Measurements from ENCODE around the gene PLCB3. TPM values are rescaled to one million over a fixed set of nuclear protein-coding genes. Genes with fewer than 3 reads are reported as not detected.
A peak's percentile ranks its signal among the peaks of the same experiment; 100 is the strongest.

Gene PLCB3
- 10 to 100 TPM in 4 of 8 experiments, 1 to 10 TPM in 4; 5.6 to 29.5 (median 9.8) TPM for total RNA-seq

DNA sequence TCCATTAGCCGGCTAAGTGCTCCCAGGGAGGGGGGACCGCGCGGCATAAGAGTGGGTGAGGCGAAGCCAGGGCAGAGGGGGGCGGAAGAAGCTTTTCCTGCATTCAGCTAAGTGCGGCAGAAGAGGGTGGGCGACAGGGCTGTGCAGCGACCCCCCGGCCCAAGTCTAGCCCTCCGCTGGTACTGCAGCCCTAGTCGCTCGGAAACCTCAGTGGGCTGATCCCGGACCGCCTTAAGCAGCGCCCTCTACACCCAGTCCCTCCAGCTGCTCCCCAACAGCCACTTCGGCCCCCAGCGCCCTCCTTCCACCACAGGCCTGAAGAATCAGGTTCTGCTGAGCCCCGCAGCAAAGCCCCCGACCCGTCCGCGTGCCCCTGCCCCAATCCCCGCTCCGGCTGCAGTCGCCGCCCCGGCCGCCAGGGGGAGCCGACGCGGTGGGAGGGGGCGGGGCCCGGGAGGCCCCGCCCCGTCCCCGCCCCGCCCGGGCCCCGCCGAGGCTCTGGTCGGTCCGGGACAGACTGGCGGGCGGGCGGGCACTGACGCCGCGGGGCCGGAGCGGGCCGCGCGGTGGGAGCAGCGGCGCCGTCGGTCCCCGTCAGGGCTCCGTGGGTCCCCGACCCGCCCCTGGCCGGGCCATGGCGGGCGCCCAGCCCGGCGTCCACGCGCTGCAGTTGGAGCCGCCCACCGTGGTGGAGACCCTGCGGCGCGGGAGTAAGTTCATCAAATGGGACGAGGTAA lies at the start of gene PLCB3:
PLCB3 (plus strand) TSS at position 515 of the 737 bp plus-strand sequence; CDS start at position 635, 120 bp downstream.
- peak within 1 kb of the TSS in 1 of 2 donors; percentile 7 for H3K27ac ChIP-seq
- in situ Hi-C loops (cut with MboI; ENCODE audit: low pct_unique_long_range_greater_than_20kb in 2 of 9, low sequenced_read_pairs in 9 of 9, unreplicated experiment in 9 of 9), result no loop called here
- WGBS, 10 experiments, result 0% methylated on average over 1 of the region's 75 CpGs; no CpG with 5 or more reads in 9 of the 10 experiments
- peaks cover 14 to 25% of the 10 kb centered on the region in 2 donors for H3K4me1 ChIP-seq (replicated peaks in 1 of 2)
- peak; percentile 21 to 56 (median 42) for ATAC-seq (replicated peaks in 6 of 8)
- peak within 1 kb of the TSS; percentile 37 to 61 (median 47) for H3K4me3 ChIP-seq

DNA sequence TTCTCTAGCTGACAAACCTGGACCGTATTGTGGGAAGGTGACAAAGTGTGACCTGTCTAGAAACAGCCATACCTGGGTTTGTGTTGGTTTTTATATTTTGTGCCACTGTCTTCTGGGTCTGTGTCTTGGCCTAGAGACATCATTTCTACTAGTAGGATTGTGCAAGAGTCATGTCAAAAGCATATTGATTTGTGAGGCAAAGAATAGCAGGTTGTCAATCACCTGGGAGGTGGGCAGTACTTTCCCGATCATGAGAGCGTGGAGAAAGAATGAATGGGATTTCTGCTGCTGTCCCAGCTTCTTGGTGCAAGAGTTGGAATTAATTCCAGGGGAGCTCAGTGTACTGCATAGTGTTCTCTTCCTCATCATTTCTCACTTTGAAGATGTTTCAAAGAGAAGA lies 49.8 kb upstream of the PLCB3 start:
- WGBS, 10 experiments, result 44 to 100% (median 83%) methylated on average over 1 to 3 of the region's 3 CpGs
- no peak overlapping the region for H3K27ac ChIP-seq
- in situ Hi-C loops (cut with MboI; ENCODE audit: low pct_unique_long_range_greater_than_20kb in 2 of 9, low sequenced_read_pairs in 9 of 9, unreplicated experiment in 9 of 9), result no loop called here

DNA sequence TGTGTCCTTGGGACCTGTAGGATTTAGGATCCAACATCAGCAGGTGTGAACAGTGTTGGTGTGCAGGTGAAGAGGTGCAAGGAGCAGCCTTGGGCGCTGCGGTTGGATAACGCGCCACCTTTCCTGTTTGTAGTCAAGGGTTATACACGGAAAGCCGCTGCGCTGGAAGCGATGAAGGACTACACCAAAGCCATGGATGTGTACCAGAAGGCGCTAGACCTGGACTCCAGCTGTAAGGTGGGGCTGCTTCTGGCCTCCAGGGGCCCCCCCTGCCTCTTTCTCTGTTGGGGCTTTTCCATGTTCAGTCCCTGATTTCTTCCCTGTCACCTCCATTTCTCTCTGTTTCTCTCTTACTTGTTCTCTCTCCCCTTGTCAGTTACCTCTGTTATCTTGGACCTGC lies 48.3 kb upstream of the PLCB3 start:
- in situ Hi-C loops (cut with MboI; ENCODE audit: low pct_unique_long_range_greater_than_20kb in 2 of 9, low sequenced_read_pairs in 9 of 9, unreplicated experiment in 9 of 9), result no loop called here
- Histone ChIP-seq H3K4me3 (no peak overlapping the region), H3K4me1 (replicated peaks in 1 of 2) (peaks cover 0 to 7% of the 10 kb centered on the region in 2 donors), H3K27ac (no peak overlapping the region)
- WGBS, 10 experiments, result 97 to 100% (median 98%) methylated on average over 3 to 8 of the region's 9 CpGs; no CpG with 5 or more reads in 5 of the 10 experiments
- ATAC-seq (replicated peaks in 6 of 8), result no peak

More for the DNA sequence above, 49.8 kb upstream of the PLCB3 start:
- Histone ChIP-seq H3K4me1 (replicated peaks in 1 of 2) (no peaks in the 10 kb centered on the region), H3K4me3 (no peak overlapping the region)
- no peak for ATAC-seq (replicated peaks in 6 of 8)

DNA sequence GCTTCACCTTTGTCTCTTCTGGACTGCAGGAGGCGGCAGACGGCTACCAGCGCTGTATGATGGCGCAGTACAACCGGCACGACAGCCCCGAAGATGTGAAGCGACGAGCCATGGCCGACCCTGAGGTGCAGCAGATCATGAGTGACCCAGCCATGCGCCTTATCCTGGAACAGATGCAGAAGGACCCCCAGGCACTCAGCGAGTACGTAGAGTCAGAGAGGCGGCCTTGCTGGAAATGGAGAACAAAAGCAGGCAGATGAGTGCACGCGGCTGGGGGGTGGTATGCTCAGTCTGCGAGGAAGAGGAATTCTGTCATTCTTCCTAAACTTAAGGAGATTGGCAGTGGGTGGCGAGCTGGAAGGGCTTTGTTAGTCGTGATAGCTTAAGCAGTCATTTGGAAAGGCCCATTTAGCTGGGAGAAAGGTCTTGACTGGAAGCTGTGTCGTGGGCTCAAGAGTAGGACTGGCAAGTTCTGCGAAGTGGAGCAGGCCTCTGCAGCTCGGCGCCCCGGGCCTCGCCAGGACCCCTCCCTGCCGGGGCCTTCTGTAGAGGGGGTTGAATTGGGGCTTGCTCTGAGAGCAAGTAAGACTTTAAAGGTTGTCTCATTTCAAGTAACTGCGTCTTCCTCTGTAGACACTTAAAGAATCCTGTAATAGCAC lies 47.8 kb upstream of the PLCB3 start:
- in situ Hi-C loops (cut with MboI; ENCODE audit: low pct_unique_long_range_greater_than_20kb in 2 of 9, low sequenced_read_pairs in 9 of 9, unreplicated experiment in 9 of 9), result no loop called here
- H3K4me1 ChIP-seq (replicated peaks in 1 of 2), result peaks cover 0 to 8% of the 10 kb centered on the region in 2 donors
- no peak for ATAC-seq (replicated peaks in 6 of 8)
- no peak overlapping the region for H3K4me3 ChIP-seq
- WGBS, 10 experiments, result 72 to 100% (median 88%) methylated on average over 2 to 22 of the region's 27 CpGs; no CpG with 5 or more reads in 1 of the 10 experiments
- no peak overlapping the region for H3K27ac ChIP-seq

DNA sequence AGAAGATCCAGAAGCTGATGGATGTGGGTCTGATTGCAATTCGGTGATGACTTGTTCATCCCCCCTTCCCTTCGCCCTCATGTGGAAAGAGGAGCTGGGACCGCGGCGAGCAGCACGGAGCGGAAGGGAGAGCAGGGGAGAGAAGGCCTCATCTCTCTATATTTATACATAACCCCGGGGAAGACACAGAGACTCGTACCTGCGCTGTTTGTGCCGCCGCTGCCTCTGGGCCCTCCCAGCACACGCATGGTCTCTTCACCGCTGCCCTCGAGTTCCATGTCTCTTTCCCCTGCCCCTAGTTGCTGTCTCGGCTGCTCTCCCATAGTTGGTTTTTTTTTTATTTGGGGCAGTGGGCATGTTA lies 47.3 kb upstream of the PLCB3 start:
- Histone ChIP-seq H3K4me3 (no peak overlapping the region), H3K4me1 (replicated peaks in 1 of 2) (peaks cover 0 to 8% of the 10 kb centered on the region in 2 donors), H3K27ac (no peak overlapping the region)
- no peak for ATAC-seq (replicated peaks in 6 of 8)
- in situ Hi-C loops (cut with MboI; ENCODE audit: low pct_unique_long_range_greater_than_20kb in 2 of 9, low sequenced_read_pairs in 9 of 9, unreplicated experiment in 9 of 9), result no loop called here
- WGBS, 10 experiments, result 33 to 100% (median 67%) methylated on average over 1 to 15 of the region's 16 CpGs; no CpG with 5 or more reads in 3 of the 10 experiments

DNA sequence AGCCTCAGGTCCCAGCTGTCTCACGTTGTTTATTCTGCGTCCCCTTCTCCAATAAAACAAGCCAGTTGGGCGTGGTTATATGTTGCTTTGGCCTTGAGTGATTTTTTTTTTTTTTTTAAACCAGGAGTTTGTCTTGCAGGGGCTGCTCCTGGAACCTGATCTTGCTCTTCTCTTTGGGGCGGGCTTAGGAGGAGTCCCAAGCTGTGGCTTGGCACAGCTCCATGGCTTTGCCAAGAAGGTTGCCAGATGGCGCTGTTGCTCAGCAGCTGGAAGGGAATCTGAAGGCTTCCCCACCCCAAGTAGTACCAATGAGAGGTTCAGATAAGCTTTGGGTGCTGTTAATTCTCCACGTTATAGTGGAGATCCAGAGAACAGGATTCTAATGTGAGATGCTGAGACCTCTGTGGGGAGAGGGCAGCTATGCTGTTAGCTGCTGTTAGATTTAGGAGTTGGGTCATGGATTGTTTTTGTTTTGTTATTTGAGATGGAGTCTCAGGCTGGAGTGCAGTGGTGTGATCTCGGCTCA lies 46.8 kb upstream of the PLCB3 start:
- peak; percentile 67 to 93 (median 72) for ATAC-seq (replicated peaks in 6 of 8)
- H3K4me3 ChIP-seq, result no peak overlapping the region
- in situ Hi-C loops (cut with MboI; ENCODE audit: low pct_unique_long_range_greater_than_20kb in 2 of 9, low sequenced_read_pairs in 9 of 9, unreplicated experiment in 9 of 9), result no loop called here

DNA sequence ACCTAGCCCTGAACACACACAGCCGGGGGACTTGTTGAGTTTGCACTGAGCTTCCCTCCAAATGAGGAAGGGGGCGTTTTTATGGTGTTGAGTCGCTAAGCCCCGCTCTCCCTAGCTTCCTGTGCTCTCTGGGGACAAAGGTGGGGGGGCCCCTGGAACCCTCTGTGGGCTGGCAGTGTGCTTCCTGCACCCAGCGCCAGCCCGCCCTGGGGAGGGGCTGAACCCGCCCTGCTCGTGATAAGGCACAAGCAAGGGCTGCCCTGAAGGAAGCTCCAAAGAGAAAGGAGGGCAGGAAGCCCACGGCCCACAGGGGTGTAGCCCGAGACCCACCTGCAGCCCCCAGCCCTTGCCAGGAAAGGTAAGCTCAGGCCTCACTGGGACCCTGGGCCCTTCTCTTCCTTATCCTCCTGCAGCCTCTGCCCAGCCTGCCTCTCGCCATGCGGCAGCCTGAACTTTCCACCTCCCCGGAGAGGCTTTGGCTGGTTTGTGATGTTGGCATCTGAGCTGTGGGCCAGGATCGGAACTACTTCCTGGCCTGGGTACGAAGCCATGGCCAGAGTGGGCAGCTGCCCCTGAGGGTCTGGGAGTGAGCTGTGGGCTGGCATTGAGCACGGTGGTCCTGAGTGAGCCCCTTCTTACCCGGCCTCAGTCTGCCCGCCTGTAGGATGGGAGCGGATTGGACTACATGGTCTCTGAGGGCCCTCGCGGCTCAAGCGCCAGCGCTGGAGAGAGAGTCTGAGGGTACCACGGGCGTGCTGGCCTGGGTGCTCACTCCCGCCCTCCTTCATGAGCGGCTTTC lies 44.7 kb upstream of the PLCB3 start, which contains the start of gene FERMT3:
FERMT3 (plus strand) TSS at position 265 of the 799 bp plus-strand sequence. CDS start 644 bp downstream, outside the sequence.
- ATAC-seq (replicated peaks in 6 of 8), result no peak
- WGBS, 10 experiments, result 79 to 100% (median 88%) methylated on average over 1 to 10 of the region's 27 CpGs; no CpG with 5 or more reads in 3 of the 10 experiments
- Histone ChIP-seq H3K4me3 (no peak within 1 kb of the TSS), H3K27ac (peak within 1 kb of the TSS in 1 of 2 donors; percentile 68), H3K4me1 (replicated peaks in 1 of 2) (peaks cover 0 to 8% of the 10 kb centered on the region in 2 donors)
- in situ Hi-C loops (cut with MboI; ENCODE audit: low pct_unique_long_range_greater_than_20kb in 2 of 9, low sequenced_read_pairs in 9 of 9, unreplicated experiment in 9 of 9), result no loop called here

More for the DNA sequence above, 46.8 kb upstream of the PLCB3 start:
- H3K27ac ChIP-seq, result no peak overlapping the region
- WGBS, 10 experiments, result 10 to 100% (median 55%) methylated on average over 1 to 3 of the region's 7 CpGs; no CpG with 5 or more reads in 5 of the 10 experiments
- H3K4me1 ChIP-seq (replicated peaks in 1 of 2), result peaks cover 0 to 8% of the 10 kb centered on the region in 2 donors

DNA sequence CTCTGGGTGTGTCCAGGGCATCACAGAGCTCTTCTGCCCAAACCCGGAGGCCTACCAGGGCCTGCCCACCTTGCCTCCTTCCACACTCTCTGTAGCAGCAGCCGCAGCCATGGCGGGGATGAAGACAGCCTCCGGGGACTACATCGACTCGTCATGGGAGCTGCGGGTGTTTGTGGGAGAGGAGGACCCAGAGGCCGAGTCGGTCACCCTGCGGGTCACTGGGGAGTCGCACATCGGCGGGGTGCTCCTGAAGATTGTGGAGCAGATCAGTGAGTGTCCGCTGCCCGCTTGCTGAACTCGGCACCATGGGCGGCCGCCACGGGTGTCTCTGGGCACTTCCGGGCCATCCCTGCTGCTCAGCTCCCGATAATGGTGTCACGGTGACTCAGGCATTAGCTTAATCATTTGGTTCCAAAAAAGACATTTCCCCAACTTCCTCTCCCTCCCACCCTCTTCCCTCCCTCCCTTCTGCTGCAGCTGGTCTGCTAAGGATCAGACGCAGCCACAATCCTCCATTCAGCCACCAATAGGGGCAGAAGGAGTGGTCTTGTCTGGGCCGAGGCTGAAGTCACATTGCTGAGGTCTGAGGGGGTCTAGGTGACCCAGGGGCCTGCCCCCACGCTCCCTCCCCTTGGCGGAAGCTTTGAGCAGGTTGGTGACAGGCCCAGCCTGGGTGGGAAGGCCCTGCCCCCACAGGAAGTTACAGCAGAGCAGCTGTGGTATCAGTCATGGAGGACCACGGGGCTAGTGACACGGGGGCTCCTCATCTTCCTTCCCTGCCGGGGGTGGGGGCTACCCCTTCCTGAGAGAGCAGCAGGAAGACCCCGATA lies 43.9 kb upstream of the PLCB3 start:
- ATAC-seq (replicated peaks in 6 of 8), result peak in 7 of 8 experiments; percentile 48 to 80 (median 66)

DNA sequence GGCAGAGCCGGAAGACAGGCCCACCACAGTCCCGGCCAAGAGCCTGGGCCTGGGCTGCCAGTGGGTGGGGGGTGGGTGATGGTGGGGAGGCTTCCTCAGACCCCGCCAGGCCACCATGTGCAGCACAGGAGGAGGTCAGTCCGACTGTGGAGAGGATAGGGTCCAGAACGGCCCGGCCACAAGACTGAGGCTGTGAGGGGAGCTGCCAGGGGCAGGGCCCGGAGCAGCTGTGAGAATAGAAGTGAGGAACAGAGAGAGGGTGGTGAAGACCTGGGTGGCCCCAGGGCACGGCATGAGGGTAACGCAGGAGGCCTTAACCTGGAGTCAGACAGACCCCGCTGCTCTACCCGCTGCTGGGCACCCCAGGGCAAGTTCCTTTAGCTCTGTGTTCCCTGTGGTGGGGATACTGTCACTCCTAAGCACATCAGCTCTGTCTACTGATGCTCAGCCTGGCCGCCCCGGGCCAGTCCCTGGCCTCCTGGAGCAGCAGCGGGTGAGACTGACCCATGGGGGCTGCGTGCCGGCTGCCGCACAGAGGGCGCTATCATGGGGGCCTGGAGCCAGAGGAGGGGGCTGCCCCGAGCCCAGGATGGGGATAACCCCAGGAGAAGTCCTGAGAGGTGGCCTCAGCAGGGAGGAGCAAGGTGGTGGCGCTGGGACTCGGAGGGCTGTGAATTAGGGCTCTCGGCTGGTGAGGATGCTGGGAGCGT lies 43.1 kb upstream of the PLCB3 start:
- no peak overlapping the region for H3K4me3 ChIP-seq
- in situ Hi-C loops (cut with MboI; ENCODE audit: low pct_unique_long_range_greater_than_20kb in 2 of 9, low sequenced_read_pairs in 9 of 9, unreplicated experiment in 9 of 9), result no loop called here

More for the DNA sequence above, 43.9 kb upstream of the PLCB3 start:
- WGBS, 10 experiments, result 52 to 93% (median 82%) methylated on average over 2 to 5 of the region's 30 CpGs; no CpG with 5 or more reads in 6 of the 10 experiments
- in situ Hi-C loops (cut with MboI; ENCODE audit: low pct_unique_long_range_greater_than_20kb in 2 of 9, low sequenced_read_pairs in 9 of 9, unreplicated experiment in 9 of 9), result no loop called here
- Histone ChIP-seq H3K4me3 (no peak overlapping the region), H3K4me1 (replicated peaks in 1 of 2) (peaks cover 0 to 8% of the 10 kb centered on the region in 2 donors), H3K27ac (peak overlapping the region in 1 of 2 donors; percentile 68)

DNA sequence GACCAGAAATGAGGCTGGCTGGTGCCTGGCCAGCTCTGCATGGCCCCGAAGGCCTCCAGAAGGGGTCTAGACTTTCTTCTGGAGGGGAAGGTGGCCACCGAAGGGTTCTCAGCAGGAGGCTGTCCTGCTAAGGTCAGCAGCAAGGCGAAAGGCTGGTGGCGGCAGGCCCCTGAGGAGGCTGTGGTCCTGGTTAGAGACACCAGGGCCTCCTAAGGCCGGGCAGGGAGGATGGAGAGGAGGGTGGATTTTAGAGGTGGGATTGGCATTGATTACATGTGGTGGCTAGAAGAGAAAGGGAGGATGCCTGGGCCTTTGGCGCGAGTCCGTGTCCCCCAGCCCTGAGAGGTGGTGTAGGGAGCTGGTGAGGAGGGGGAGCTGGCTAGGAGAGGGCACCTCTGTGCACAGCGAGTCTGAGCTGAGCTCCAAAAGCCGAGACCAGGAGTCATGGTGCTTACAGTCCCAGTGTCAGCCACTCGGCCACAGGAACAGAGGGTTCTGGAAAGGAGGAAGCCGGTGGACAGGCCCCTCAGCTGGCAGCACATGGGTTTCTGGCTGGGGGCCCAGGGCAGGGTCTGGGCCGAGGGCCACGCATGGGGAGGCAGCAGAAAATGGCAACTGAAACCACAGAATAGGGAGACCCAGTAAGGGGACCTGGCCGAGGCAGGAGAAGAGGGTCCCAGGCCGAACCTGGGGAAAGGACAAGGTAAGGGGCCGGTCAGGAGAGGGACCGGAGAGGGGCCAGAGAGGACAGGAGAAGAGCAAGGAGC lies 42.4 kb upstream of the PLCB3 start:
- H3K4me3 ChIP-seq, result no peak overlapping the region
- no peak for ATAC-seq (replicated peaks in 6 of 8)
- H3K27ac ChIP-seq, result no peak overlapping the region
- H3K4me1 ChIP-seq (replicated peaks in 1 of 2), result peaks cover 0 to 8% of the 10 kb centered on the region in 2 donors
- in situ Hi-C loops (cut with MboI; ENCODE audit: low pct_unique_long_range_greater_than_20kb in 2 of 9, low sequenced_read_pairs in 9 of 9, unreplicated experiment in 9 of 9), result no loop called here
- 66 to 100% (median 81%) methylated on average over 2 to 11 of the region's 18 CpGs; no CpG with 5 or more reads in 4 of the 10 experiments for WGBS, 10 experiments

More for the DNA sequence above, 43.1 kb upstream of the PLCB3 start:
- WGBS, 10 experiments, result 73 to 100% (median 88%) methylated on average over 1 to 4 of the region's 23 CpGs; no CpG with 5 or more reads in 6 of the 10 experiments
- Histone ChIP-seq H3K4me1 (replicated peaks in 1 of 2) (peaks cover 0 to 8% of the 10 kb centered on the region in 2 donors), H3K27ac (peak overlapping the region in 1 of 2 donors; percentile 68)
- peak in 3 of 8 experiments; percentile 2 to 6 (median 4) for ATAC-seq (replicated peaks in 6 of 8)

DNA sequence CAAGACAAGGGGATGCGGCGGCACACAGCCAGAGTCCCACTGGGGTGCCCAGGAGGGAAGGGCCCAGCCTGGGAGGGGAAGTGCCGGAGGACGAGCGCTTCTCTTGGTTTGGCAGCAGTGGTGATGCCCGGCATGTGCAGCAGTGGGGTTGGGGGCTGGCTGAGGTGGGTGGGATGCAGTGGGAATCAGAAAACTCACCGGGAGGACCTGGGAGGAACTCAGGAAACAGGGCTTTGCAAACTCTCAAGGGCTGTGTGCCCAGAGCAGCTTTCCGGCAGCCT lies 41.8 kb upstream of the PLCB3 start:
- WGBS, 10 experiments, result 83 to 100% methylated on average over 1 to 3 of the region's 8 CpGs; no CpG with 5 or more reads in 8 of the 10 experiments
- peaks cover 0 to 8% of the 10 kb centered on the region in 2 donors for H3K4me1 ChIP-seq (replicated peaks in 1 of 2)
- no peak overlapping the region for H3K27ac ChIP-seq
- no peak overlapping the region for H3K4me3 ChIP-seq
- ATAC-seq (replicated peaks in 6 of 8), result no peak
- in situ Hi-C loops (cut with MboI; ENCODE audit: low pct_unique_long_range_greater_than_20kb in 2 of 9, low sequenced_read_pairs in 9 of 9, unreplicated experiment in 9 of 9), result no loop called here
